Tibial artery (tissue), 4 donors: ENCODE data around the gene SLC25A34.

Experiments
- DNase-seq, 2 donors: peaks; one replicate each; pipeline ENCODE4 v3.0.0-alpha.2; 2019
- H3K27ac ChIP-seq, 2 donors: fragments of 200-600 bp; sonication (generic) in 1 of 2; 1 replicate in 1 of 2; 2 replicates in 1 of 2; pipeline ENCODE4 v1.5.1; 2018 to 2019; ENCODE audit warnings: mild to moderate bottlenecking in 1 of 2
- H3K27me3 ChIP-seq, 2 donors: fragments of 200-600 bp; sonication (generic) in 1 of 2; one replicate each; pipeline versions ENCODE4 v1.5.1 to v1.6.0; 2016 to 2019
- H3K36me3 ChIP-seq, 3 donors: fragments of 200-600 bp; sonication (generic) in 2 of 3; one replicate each; pipeline ENCODE4 v1.5.1; 2016 to 2019; ENCODE audit warnings: mild to moderate bottlenecking in 2 of 3
- H3K4me1 ChIP-seq, 4 donors: fragments of 200-600 bp; sonication (generic) in 2 of 4; 1 replicate in 3 of 4; 2 replicates in 1 of 4; pipeline ENCODE4 v1.5.1; 2016 to 2019
- H3K4me3 ChIP-seq, 2 donors: fragments of 200-600 bp; sonication (generic) in 1 of 2; 1 replicate in 1 of 2; 2 replicates in 1 of 2; pipeline ENCODE4 v1.5.1; 2018 to 2019; ENCODE audit warnings: mild to moderate bottlenecking in 2 of 2
- H3K9me3 ChIP-seq, 3 donors: fragments of 200-600 bp; sonication (generic) in 1 of 3; one replicate each; pipeline ENCODE4 v1.5.1; 2016 to 2019
- CTCF ChIP-seq, 2 experiments: fragments of 200-600 bp in 1 of 2; fragments of 450-650 bp in 1 of 2; IDR thresholded peaks; one replicate each; pipeline ENCODE4 v1.5.1; 2017 to 2019; ENCODE audit warnings: antibody characterized with exemption in 2 of 2, mild to moderate bottlenecking in 1 of 2, moderate library complexity in 1 of 2
- intact Hi-C: fragments of 100-400 bp; cut with DNase I; formaldehyde crosslinking; loops from one replicate; pipeline ENCODE4 v1.15.0; 2023; ENCODE audit warnings: low total_unique reads

The SLC25A34 gene

GRCh38 chr1:15757016-15757543 lies 21.0 kb downstream of the SLC25A34 start:
- intact Hi-C loops = no loop called here
- no peak for DNase-seq
- Histone ChIP-seq H3K9me3 (no peaks in the 10 kb centered on the region), H3K4me1 (peaks cover 0 to 67% (median 43%) of the 10 kb centered on the region in 4 donors), H3K4me3 (peak overlapping the region; percentile 79 to 90), H3K27ac (peak overlapping the region; percentile 95 to 97), H3K36me3 (no peaks in the 10 kb centered on the region), H3K27me3 (no peaks in the 10 kb centered on the region)
- TF ChIP-seq CTCF (IDR thresholded peaks at IDR 0.05) = no peak

- peak in 1 of 2 donors; percentile 84 for DNase-seq
- Histone ChIP-seq H3K4me1 (peaks cover 0 to 68% (median 48%) of the 10 kb centered on the region in 4 donors), H3K4me3 (peak overlapping the region; percentile 79 to 90), H3K27ac (peak overlapping the region; percentile 95 to 97), H3K27me3 (no peaks in the 10 kb centered on the region), H3K9me3 (no peaks in the 10 kb centered on the region), H3K36me3 (no peaks in the 10 kb centered on the region)
- TF ChIP-seq CTCF (IDR thresholded peaks at IDR 0.05) = no peak
- intact Hi-C loops = no loop called here
Observed at GRCh38 chr1:15757575-15758342, 21.7 kb downstream of the SLC25A34 start.

GRCh38 chr1:15758343-15758931 lies 22.4 kb downstream of the SLC25A34 start, which contains the start of gene FBLIM1:
TSS of gene FBLIM1 (plus strand) at chr1:15758795. CDS start at chr1:15764984, 6,189 bp downstream.
- peak within 1 kb of the TSS; percentile 95 to 97 for H3K27ac ChIP-seq
- H3K9me3 ChIP-seq = no peaks in the 10 kb centered on the region
- peaks cover 0 to 73% (median 55%) of the 10 kb centered on the region in 4 donors for H3K4me1 ChIP-seq
- no peaks in the 10 kb centered on the region for H3K36me3 ChIP-seq
- DNase-seq = no peak
- H3K27me3 ChIP-seq = no peaks in the 10 kb centered on the region
- TF ChIP-seq CTCF (IDR thresholded peaks at IDR 0.05) = no peak
- intact Hi-C loops = no loop called here
- H3K4me3 ChIP-seq = peak within 1 kb of the TSS; percentile 79 to 90

- Histone ChIP-seq H3K36me3 (peaks cover 0 to 6% (median 0%) of the 10 kb centered on the region in 3 donors), H3K9me3 (no peaks in the 10 kb centered on the region), H3K4me3 (peak overlapping the region; percentile 79 to 90), H3K27ac (peak overlapping the region; percentile 95 to 97), H3K4me1 (peaks cover 0 to 73% (median 61%) of the 10 kb centered on the region in 4 donors), H3K27me3 (no peaks in the 10 kb centered on the region)
- intact Hi-C loops = no loop called here
- DNase-seq = no peak
- TF ChIP-seq CTCF (IDR thresholded peaks at IDR 0.05) = no peak
Observed at GRCh38 chr1:15758953-15759661, 23.0 kb downstream of the SLC25A34 start.

- DNase-seq = peak; percentile 47 to 87
- Histone ChIP-seq H3K27me3 (no peaks in the 10 kb centered on the region), H3K4me1 (peaks cover 0 to 83% (median 70%) of the 10 kb centered on the region in 4 donors), H3K4me3 (peak overlapping the region; percentile 79 to 90), H3K9me3 (no peaks in the 10 kb centered on the region), H3K27ac (peak overlapping the region; percentile 95 to 97), H3K36me3 (peaks cover 9 to 22% (median 9%) of the 10 kb centered on the region in 3 donors)
- no peak for TF ChIP-seq CTCF (IDR thresholded peaks at IDR 0.05)
- intact Hi-C loops = no loop called here
Observed at GRCh38 chr1:15760520-15761211, 24.6 kb downstream of the SLC25A34 start.
